ENCODE measurements around the gene STK38L. TPM values are rescaled to one million over a fixed set of nuclear protein-coding genes. Genes with fewer than 3 reads are reported as not detected.

The STK38L gene
- total and polyA plus RNA-seq, 3 donors from 2014 or later, result 19.3 to 43.1 (median 41.5) TPM

DNA sequence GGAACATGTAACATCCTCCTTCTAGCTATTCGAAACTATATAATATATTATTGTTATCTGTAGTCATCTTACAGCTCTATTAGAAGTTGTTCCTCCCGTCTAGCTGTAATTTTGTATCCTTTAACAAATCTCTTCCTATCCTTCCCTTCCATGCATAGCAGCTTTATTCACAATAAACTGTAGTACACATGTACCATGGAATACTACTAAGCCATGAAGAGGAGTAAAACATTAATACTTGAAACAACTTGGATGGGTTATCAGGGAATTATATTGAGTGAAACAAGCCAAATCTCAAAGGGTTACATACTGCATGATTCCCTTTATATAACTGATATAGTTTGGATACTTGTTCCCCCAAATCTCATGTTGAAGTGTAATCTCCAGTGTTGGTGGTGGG, 33.9 kb upstream of the STK38L start:
- WGBS, 2 donors, result 66 to 90% methylated on average over 2 of the region's 2 CpGs
- Histone ChIP-seq H3K36me3 (ENCODE audit: low read depth, missing control alignments) (no peaks in the 10 kb centered on the region), H3K27me3 (no peaks in the 10 kb centered on the region), H3K4me1 (no peaks in the 10 kb centered on the region), H3K4me3 (no peak overlapping the region), H3K9me3 (no peaks in the 10 kb centered on the region), H3K27ac (no peak overlapping the region)
- intact Hi-C loops (cut with DNase I; ENCODE audit: low total_unique reads), result no loop called here
- TF ChIP-seq POLR2A (IDR thresholded peaks at IDR 0.05), result no peak
- TF ChIP-seq, protein P1, sequence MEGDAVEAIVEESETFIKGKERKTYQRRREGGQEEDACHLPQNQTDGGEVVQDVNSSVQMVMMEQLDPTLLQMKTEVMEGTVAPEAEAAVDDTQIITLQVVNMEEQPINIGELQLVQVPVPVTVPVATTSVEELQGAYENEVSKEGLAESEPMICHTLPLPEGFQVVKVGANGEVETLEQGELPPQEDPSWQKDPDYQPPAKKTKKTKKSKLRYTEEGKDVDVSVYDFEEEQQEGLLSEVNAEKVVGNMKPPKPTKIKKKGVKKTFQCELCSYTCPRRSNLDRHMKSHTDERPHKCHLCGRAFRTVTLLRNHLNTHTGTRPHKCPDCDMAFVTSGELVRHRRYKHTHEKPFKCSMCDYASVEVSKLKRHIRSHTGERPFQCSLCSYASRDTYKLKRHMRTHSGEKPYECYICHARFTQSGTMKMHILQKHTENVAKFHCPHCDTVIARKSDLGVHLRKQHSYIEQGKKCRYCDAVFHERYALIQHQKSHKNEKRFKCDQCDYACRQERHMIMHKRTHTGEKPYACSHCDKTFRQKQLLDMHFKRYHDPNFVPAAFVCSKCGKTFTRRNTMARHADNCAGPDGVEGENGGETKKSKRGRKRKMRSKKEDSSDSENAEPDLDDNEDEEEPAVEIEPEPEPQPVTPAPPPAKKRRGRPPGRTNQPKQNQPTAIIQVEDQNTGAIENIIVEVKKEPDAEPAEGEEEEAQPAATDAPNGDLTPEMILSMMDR (IDR thresholded peaks at IDR 0.05), result no peak
- DNase-seq, result no peak

DNA sequence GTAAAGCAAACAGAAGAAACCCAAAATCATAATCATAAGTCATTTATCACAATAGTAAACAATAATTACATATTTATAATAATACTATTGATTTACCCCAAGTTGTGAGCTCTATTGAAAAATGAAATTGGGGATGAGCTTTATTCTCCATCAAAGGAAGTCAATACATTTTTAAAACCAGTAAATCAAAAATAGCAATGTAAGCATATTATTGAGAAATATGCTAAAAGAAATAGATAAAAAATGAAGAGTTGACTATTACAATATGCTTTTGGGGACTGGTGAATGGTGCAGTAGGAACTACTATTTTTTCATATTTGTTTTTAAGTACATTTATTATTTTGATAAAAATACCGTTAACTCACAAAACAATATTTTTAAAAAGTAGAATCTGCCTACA, 31.2 kb upstream of the STK38L start:
- intact Hi-C loops (cut with DNase I; ENCODE audit: low total_unique reads), result no loop called here

DNA sequence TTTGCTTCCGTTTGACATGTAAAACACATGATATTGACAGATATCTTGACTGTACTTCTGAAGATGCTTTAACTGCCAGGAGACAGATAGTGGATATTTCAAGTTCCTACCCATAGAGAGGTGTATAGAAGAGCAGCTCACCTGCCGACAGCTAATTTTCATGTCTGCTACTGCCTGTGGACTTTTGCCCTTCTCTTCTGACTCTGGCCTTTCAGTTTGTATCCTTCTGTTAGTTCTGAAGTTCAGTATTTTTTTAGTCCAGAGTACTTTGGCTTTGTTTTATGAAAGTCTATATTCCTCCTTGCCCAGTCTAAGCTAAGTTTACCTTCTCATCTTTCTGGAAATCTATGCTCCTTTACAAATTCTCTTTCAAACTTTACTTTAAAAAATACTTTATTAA, 30.8 kb upstream of the STK38L start:
- no peak for TF ChIP-seq POLR2A (IDR thresholded peaks at IDR 0.05)
- TF ChIP-seq, protein P1 (IDR thresholded peaks at IDR 0.05), result no peak
- no peak for DNase-seq
- intact Hi-C loops (cut with DNase I; ENCODE audit: low total_unique reads), result no loop called here
- Histone ChIP-seq H3K36me3 (ENCODE audit: low read depth, missing control alignments) (no peaks in the 10 kb centered on the region), H3K4me3 (no peak overlapping the region), H3K4me1 (no peaks in the 10 kb centered on the region), H3K9me3 (no peaks in the 10 kb centered on the region), H3K27ac (no peak overlapping the region), H3K27me3 (no peaks in the 10 kb centered on the region)
- WGBS, 2 donors, result 90 to 93% methylated on average over 2 of the region's 2 CpGs

More for the DNA sequence above, 31.2 kb upstream of the STK38L start:
- DNase-seq, result no peak
- H3K27ac ChIP-seq, result no peak overlapping the region
- TF ChIP-seq, protein P1 (IDR thresholded peaks at IDR 0.05), result no peak
- TF ChIP-seq POLR2A (IDR thresholded peaks at IDR 0.05), result no peak
- no peaks in the 10 kb centered on the region for H3K9me3 ChIP-seq
- WGBS, 2 donors, result 96 to 100% methylated on average over 1 of the region's 1 CpG
- H3K36me3 ChIP-seq (ENCODE audit: low read depth, missing control alignments), result no peaks in the 10 kb centered on the region
- no peak overlapping the region for H3K4me3 ChIP-seq
- no peaks in the 10 kb centered on the region for H3K27me3 ChIP-seq
- H3K4me1 ChIP-seq, result no peaks in the 10 kb centered on the region

DNA sequence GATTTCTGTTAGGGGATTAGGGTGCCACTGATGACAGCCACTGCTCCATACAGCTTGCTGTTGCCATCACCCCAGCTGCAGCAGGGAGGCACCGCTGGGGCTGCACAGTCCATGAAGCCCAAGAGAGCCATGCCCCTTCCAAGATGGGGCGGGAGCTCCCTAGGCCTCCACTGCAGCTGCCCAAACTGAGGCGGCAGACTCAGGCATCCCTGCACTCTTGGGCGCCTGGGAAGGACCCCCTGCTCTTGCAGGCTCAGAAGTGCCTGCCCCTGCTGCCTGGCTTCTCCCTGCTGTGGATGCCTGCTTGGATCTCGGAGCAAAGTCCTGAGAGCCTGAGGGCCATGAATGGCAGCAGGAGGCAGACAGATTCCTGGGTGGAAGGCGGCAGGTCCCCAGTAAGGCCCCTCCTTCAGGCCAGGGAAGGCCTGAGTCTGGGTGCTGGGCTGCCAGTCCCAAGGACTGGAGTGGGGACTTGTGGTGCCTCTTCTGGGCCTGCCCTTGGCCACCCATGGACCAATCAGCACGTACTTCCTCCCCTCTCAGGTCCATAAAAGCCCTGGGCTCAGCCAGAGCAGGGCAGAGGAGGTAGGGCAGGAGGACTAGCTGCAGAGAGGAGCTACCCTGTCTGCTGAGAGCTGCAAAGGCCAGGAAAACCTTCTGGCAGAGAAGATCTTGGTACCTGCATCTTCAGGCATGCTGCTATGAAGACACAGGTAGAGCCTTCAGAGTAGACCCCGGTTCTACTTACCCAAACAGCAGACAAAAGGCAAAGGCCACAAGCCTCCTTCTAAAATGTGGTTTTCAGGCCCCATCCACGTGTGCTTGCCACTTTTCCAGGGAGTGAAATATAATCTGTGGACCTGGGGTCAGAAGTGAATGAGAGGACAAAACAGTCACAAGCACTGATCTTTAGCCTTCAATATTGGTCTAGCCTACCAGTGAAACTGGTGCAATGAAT, 30.0 kb upstream of the STK38L start:
- no peaks in the 10 kb centered on the region for H3K27me3 ChIP-seq
- no peak for DNase-seq
- H3K4me3 ChIP-seq, result no peak overlapping the region
- intact Hi-C loops (cut with DNase I; ENCODE audit: low total_unique reads), result no loop called here
- H3K27ac ChIP-seq, result no peak overlapping the region
- no peaks in the 10 kb centered on the region for H3K36me3 ChIP-seq (ENCODE audit: low read depth, missing control alignments)
- TF ChIP-seq, protein P1 (IDR thresholded peaks at IDR 0.05), result no peak
- TF ChIP-seq POLR2A (IDR thresholded peaks at IDR 0.05), result no peak
- H3K9me3 ChIP-seq, result no peaks in the 10 kb centered on the region
- no peaks in the 10 kb centered on the region for H3K4me1 ChIP-seq
- 84 to 96% methylated on average over 9 of the region's 9 CpGs for WGBS, 2 donors

Measured in testis (tissue), 3 donors.